GM23338 (cell line): Measurements from ENCODE around the gene MCAT. TPM values are rescaled to one million over a fixed set of nuclear protein-coding genes. Genes with fewer than 3 reads are reported as not detected.

Experiments
- ATAC-seq: fragments of 200-7000 bp; cut with Tn5 transposase; 3 replicates; pipeline ENCODE4 v1.9.1; 2020
- DNase-seq: peaks from one replicate; pipeline ENCODE4 v3.0.0-alpha.2; 2015; ENCODE audit warnings: low spot score
- H2AFZ ChIP-seq: fragments of 200-600 bp; sonication (generic); 2 replicates; pipeline ENCODE4 v1.8.0; 2016; ENCODE audit warnings: antibody characterized with exemption, mild to moderate bottlenecking, moderate library complexity
- H3F3A ChIP-seq: fragments of 200-600 bp; sonication (generic); replicated peaks from 2 replicates; pipeline ENCODE4 v1.8.0; 2017; ENCODE audit warnings: antibody characterized with exemption, mixed run types, low read depth
- H3K27ac ChIP-seq: fragments of 200-600 bp; sonication (generic); 2 replicates; pipeline ENCODE4 v1.6.1; 2016; ENCODE audit warnings: low read depth
- H3K27me3 ChIP-seq: fragments of 200-600 bp; sonication (generic); 2 replicates; pipeline ENCODE4 v1.8.0; 2016; ENCODE audit warnings: mild to moderate bottlenecking, mixed run types, moderate library complexity; ENCODE audit not compliant: insufficient read depth
- H3K36me3 ChIP-seq: fragments of 200-600 bp; sonication (generic); 2 replicates; pipeline ENCODE4 v1.8.0; 2016; ENCODE audit warnings: mild to moderate bottlenecking; ENCODE audit not compliant: insufficient read depth
- H3K4me1 ChIP-seq: fragments of 200-600 bp; sonication (generic); 2 replicates; pipeline ENCODE4 v1.8.0; 2016; ENCODE audit warnings: mild to moderate bottlenecking, moderate library complexity; ENCODE audit not compliant: insufficient read depth
- H3K4me2 ChIP-seq: fragments of 200-600 bp; sonication (generic); 2 replicates; pipeline ENCODE4 v1.7.1; 2017; ENCODE audit warnings: mixed run types
- H3K4me3 ChIP-seq: fragments of 200-600 bp; sonication (generic); 2 replicates; pipeline ENCODE4 v1.6.1; 2016; ENCODE audit warnings: mixed run types
- H3K79me2 ChIP-seq: fragments of 200-600 bp; sonication (generic); replicated peaks from 2 replicates; pipeline ENCODE4 v1.8.0; 2017; ENCODE audit warnings: mild to moderate bottlenecking; ENCODE audit not compliant: insufficient read depth
- H3K9me2 ChIP-seq: fragments of 200-600 bp; sonication (generic); 2 replicates; pipeline ENCODE4 v1.8.0; 2017; ENCODE audit not compliant: insufficient read depth
- H4K20me1 ChIP-seq: fragments of 200-600 bp; sonication (generic); replicated peaks from 2 replicates; pipeline ENCODE4 v1.8.0; 2017; ENCODE audit warnings: mild to moderate bottlenecking; ENCODE audit not compliant: insufficient read depth
- H3K27ac Mint-ChIP-seq: 2 replicates; pipeline ENCODE4 v1.8.0; 2020; ENCODE audit warnings: inconsistent platforms, mild to moderate bottlenecking, moderate library complexity, mixed read lengths
- H3K27me3 Mint-ChIP-seq: 3 replicates; pipeline ENCODE4 v1.8.0; 2022; ENCODE audit warnings: low read depth, mild to moderate bottlenecking, moderate library complexity, mixed read lengths, inconsistent platforms; ENCODE audit not compliant: insufficient read depth, poor library complexity
- H3K36me3 Mint-ChIP-seq: 3 replicates; pipeline ENCODE4 v1.8.0; 2021; ENCODE audit warnings: low read depth, mild to moderate bottlenecking, inconsistent platforms, moderate library complexity, mixed read lengths
- H3K4me1 Mint-ChIP-seq: 3 replicates; pipeline ENCODE4 v1.8.0; 2020; ENCODE audit warnings: mild to moderate bottlenecking, inconsistent platforms, mixed read lengths
- H3K4me3 Mint-ChIP-seq: 3 replicates; pipeline ENCODE4 v1.8.0; 2021; ENCODE audit warnings: moderate library complexity, mild to moderate bottlenecking, inconsistent platforms, mixed read lengths
- H3K9me3 Mint-ChIP-seq: 3 replicates; pipeline ENCODE4 v1.8.0; 2020; ENCODE audit warnings: moderate library complexity, mild to moderate bottlenecking, inconsistent platforms, mixed read lengths
- CREB1 ChIP-seq: fragments of 250-450 bp; sonication (Bioruptor Pico); IDR thresholded peaks from 2 replicates; pipeline ENCODE4 v1.5.0; 2020; ENCODE audit warnings: low read depth, mild to moderate bottlenecking, moderate library complexity
- ETS1 ChIP-seq: IDR thresholded peaks from 2 replicates; pipeline ENCODE4 v1.6.1; 2016; ENCODE audit warnings: antibody characterized with exemption
- EZH2phosphoT487 ChIP-seq: fragments of 200-600 bp; sonication (generic); IDR thresholded peaks from one replicate; pipeline ENCODE4 v1.8.1; 2018; ENCODE audit warnings: antibody characterized with exemption; ENCODE audit not compliant: unreplicated experiment
- JUNB ChIP-seq: IDR thresholded peaks from one replicate; pipeline ENCODE4 v1.6.1; 2016; ENCODE audit warnings: antibody characterized with exemption; ENCODE audit not compliant: unreplicated experiment
- NANOG ChIP-seq: IDR thresholded peaks from 2 replicates; pipeline ENCODE4 v1.6.1; 2016; ENCODE audit warnings: antibody characterized with exemption, borderline replicate concordance
- POLR2AphosphoS5 ChIP-seq: IDR thresholded peaks from 2 replicates; pipeline ENCODE4 v1.6.1; 2016; ENCODE audit warnings: antibody characterized with exemption, low read depth
- REST ChIP-seq: IDR thresholded peaks from one replicate; pipeline ENCODE4 v1.6.1; 2018; ENCODE audit warnings: antibody characterized with exemption; ENCODE audit not compliant: unreplicated experiment
- STAT1 ChIP-seq: IDR thresholded peaks from one replicate; pipeline ENCODE4 v1.6.1; 2016; ENCODE audit warnings: antibody characterized with exemption; ENCODE audit not compliant: unreplicated experiment
- ZNF114 ChIP-seq: fragments of 250-450 bp; sonication (Bioruptor Pico); IDR thresholded peaks from 2 replicates; pipeline ENCODE4 v1.5.0; 2020; ENCODE audit warnings: mild to moderate bottlenecking, moderate library complexity
- ZNF331 ChIP-seq: fragments of 250-450 bp; sonication (Bioruptor Pico); IDR thresholded peaks from 2 replicates; pipeline ENCODE4 v1.5.0; 2020; ENCODE audit warnings: low read depth, mild to moderate bottlenecking, moderate library complexity
- polyA plus RNA-seq: library from polyadenylated mRNA; unstranded; fragments of >200 nt; fragmentation: Nextera tagmentation; extraction: Ambion mirVana; gene quantifications from 2 replicates; pipeline ENCODE4 v1.2.1, GENCODE V29; 2016
- total RNA-seq: library from RNA; depleted of rRNA; stranded (reverse); fragments of >200 nt; shearing (Covaris generic); gene quantifications from 2 replicates; pipeline ENCODE4 v1.2.3, GENCODE V29; 2014
- TF ChIP-seq, protein P1 (sequence below): fragments of 250-450 bp; sonication (Bioruptor Pico); IDR thresholded peaks from 2 replicates; pipeline ENCODE4 v1.5.0; 2020; ENCODE audit warnings: mild to moderate bottlenecking, moderate library complexity

The MCAT gene
- total and polyA plus RNA-seq, 2 experiments from 2014 or later: 9.7 to 16.9 TPM

- no peak for TF ChIP-seq REST
- TF ChIP-seq POLR2AphosphoS5: no peak
Measured at GRCh38 chr22:43150731-43151206, 7.6 kb upstream of the MCAT start (continued).

- Histone ChIP-seq H3K27me3 (peaks cover 17% of the 10 kb centered on the region), H3K4me1 (no peaks in the 10 kb centered on the region; the same call in 1 of the 2 replicates), H3K4me3 (no peak overlapping the region), H3K27ac (no peak overlapping the region), H4K20me1 (no peaks in the 10 kb centered on the region), H3K36me3 (no peaks in the 10 kb centered on the region), H3F3A (no peaks in the 10 kb centered on the region; the same call in 1 of the 2 replicates), H3K79me2 (no peaks in the 10 kb centered on the region), H3K4me2 (no peak overlapping the region), H3K9me2 (no peaks in the 10 kb centered on the region), H2AFZ (no peak overlapping the region)
- Mint-ChIP-seq H3K36me3 (no peaks in the 10 kb centered on the region), H3K9me3 (no peaks in the 10 kb centered on the region), H3K27ac (no peak overlapping the region), H3K4me3 (no peak overlapping the region), H3K4me1 (peaks cover 6% of the 10 kb centered on the region), H3K27me3 (peaks cover 18% of the 10 kb centered on the region)
- DNase-seq (no peak), ATAC-seq (no peak)
- TF ChIP-seq, protein P1, sequence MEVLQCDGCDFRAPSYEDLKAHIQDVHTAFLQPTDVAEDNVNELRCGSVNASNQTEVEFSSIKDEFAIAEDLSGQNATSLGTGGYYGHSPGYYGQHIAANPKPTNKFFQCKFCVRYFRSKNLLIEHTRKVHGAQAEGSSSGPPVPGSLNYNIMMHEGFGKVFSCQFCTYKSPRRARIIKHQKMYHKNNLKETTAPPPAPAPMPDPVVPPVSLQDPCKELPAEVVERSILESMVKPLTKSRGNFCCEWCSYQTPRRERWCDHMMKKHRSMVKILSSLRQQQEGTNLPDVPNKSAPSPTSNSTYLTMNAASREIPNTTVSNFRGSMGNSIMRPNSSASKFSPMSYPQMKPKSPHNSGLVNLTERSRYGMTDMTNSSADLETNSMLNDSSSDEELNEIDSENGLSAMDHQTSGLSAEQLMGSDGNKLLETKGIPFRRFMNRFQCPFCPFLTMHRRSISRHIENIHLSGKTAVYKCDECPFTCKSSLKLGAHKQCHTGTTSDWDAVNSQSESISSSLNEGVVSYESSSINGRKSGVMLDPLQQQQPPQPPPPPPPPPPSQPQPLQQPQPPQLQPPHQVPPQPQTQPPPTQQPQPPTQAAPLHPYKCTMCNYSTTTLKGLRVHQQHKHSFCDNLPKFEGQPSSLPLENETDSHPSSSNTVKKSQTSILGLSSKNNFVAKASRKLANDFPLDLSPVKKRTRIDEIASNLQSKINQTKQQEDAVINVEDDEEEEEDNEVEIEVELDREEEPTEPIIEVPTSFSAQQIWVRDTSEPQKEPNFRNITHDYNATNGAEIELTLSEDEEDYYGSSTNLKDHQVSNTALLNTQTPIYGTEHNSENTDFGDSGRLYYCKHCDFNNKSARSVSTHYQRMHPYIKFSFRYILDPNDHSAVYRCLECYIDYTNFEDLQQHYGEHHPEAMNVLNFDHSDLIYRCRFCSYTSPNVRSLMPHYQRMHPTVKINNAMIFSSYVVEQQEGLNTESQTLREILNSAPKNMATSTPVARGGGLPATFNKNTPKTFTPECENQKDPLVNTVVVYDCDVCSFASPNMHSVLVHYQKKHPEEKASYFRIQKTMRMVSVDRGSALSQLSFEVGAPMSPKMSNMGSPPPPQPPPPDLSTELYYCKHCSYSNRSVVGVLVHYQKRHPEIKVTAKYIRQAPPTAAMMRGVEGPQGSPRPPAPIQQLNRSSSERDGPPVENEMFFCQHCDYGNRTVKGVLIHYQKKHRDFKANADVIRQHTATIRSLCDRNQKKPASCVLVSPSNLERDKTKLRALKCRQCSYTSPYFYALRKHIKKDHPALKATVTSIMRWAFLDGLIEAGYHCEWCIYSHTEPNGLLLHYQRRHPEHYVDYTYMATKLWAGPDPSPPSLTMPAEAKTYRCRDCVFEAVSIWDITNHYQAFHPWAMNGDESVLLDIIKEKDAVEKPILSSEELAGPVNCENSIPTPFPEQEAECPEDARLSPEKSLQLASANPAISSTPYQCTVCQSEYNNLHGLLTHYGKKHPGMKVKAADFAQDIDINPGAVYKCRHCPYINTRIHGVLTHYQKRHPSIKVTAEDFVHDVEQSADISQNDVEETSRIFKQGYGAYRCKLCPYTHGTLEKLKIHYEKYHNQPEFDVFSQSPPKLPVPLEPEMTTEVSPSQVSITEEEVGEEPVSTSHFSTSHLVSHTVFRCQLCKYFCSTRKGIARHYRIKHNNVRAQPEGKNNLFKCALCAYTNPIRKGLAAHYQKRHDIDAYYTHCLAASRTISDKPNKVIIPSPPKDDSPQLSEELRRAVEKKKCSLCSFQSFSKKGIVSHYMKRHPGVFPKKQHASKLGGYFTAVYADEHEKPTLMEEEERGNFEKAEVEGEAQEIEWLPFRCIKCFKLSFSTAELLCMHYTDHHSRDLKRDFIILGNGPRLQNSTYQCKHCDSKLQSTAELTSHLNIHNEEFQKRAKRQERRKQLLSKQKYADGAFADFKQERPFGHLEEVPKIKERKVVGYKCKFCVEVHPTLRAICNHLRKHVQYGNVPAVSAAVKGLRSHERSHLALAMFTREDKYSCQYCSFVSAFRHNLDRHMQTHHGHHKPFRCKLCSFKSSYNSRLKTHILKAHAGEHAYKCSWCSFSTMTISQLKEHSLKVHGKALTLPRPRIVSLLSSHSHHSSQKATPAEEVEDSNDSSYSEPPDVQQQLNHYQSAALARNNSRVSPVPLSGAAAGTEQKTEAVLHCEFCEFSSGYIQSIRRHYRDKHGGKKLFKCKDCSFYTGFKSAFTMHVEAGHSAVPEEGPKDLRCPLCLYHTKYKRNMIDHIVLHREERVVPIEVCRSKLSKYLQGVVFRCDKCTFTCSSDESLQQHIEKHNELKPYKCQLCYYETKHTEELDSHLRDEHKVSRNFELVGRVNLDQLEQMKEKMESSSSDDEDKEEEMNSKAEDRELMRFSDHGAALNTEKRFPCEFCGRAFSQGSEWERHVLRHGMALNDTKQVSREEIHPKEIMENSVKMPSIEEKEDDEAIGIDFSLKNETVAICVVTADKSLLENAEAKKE: no peak
- TF ChIP-seq POLR2AphosphoS5 (no peak), REST (no peak), CREB1 (CRISPR knock-in tag) (no peak), NANOG (no peak), ZNF114 (CRISPR knock-in tag) (no peak), EZH2phosphoT487 (no peak), STAT1 (no peak), ETS1 (no peak), JUNB (no peak), ZNF331 (CRISPR knock-in tag) (no peak)
Measured at GRCh38 chr22:43148581-43148980, 5.4 kb upstream of the MCAT start.
